Aorta (tissue), 5 donors: Measurements from ENCODE around the gene MT1M. TPM values are rescaled to one million over a fixed set of nuclear protein-coding genes. Genes with fewer than 3 reads are reported as not detected.
A peak's percentile ranks its signal among the peaks of the same experiment; 100 is the strongest.

ENCODE experiments used
- ATAC-seq: fragments of 200-7000 bp; cut with Tn5 transposase; one replicate; pipeline ENCODE4 v1.9.1; 2022; ENCODE audit warnings: moderate library complexity; ENCODE audit not compliant: low FRiP score
- DNase-seq, 2 donors: peaks; one replicate each; pipeline ENCODE4 v3.0.0-alpha.2; 2020
- H3K27ac ChIP-seq, 2 donors: one replicate each; pipeline ENCODE4 v1.5.1; 2013; ENCODE audit warnings: low read length in 2 of 2, mild to moderate bottlenecking in 2 of 2, moderate library complexity in 2 of 2, control low read depth in 1 of 2, inconsistent platforms in 1 of 2, low read depth in 1 of 2
- H3K27me3 ChIP-seq, 2 donors: one replicate each; pipeline ENCODE4 v1.6.1; 2013; ENCODE audit warnings: control low read depth in 1 of 2, low read length in 1 of 2, mild to moderate bottlenecking in 1 of 2, moderate library complexity in 1 of 2; ENCODE audit not compliant: insufficient read depth in 2 of 2, control insufficient read depth in 1 of 2
- H3K36me3 ChIP-seq, 2 donors: one replicate each; pipeline ENCODE4 v1.6.1; 2013; ENCODE audit warnings: control low read depth in 1 of 2, low read length in 1 of 2, mild to moderate bottlenecking in 1 of 2; ENCODE audit not compliant: insufficient read depth in 2 of 2, control insufficient read depth in 1 of 2
- H3K4me1 ChIP-seq, 2 donors: one replicate each; pipeline ENCODE4 v1.6.1; 2013; ENCODE audit warnings: low read length in 2 of 2, control low read depth in 1 of 2, mild to moderate bottlenecking in 1 of 2, moderate library complexity in 1 of 2; ENCODE audit not compliant: insufficient read depth in 2 of 2, control insufficient read depth in 1 of 2
- H3K4me3 ChIP-seq, 2 donors: one replicate each; pipeline ENCODE4 v1.5.1; 2013; ENCODE audit warnings: low read length in 2 of 2, control low read depth in 1 of 2, mild to moderate bottlenecking in 1 of 2
- H3K9me3 ChIP-seq: one replicate; pipeline ENCODE4 v1.6.1; 2013; ENCODE audit warnings: mild to moderate bottlenecking, low read length; ENCODE audit not compliant: control insufficient read depth
- whole genome bisulfite sequencing, 2 donors: extraction: QIAGEN DNeasy Blood & Tissue Kit; methylation state at CpG; one replicate each; pipeline ENCODE4 v1.1.7; 2013; 5-methylcytosine and 5-hydroxymethylcytosine counted together
- intact Hi-C, 2 donors: fragments of 100-400 bp; cut with DNase I; formaldehyde crosslinking; loops; one replicate each; pipeline versions ENCODE4 v1.14.2 to v1.15.0; 2022
- polyA plus RNA-seq, 2 donors: library from polyadenylated mRNA; stranded (reverse); fragments of 200-250 nt; gene quantifications; one replicate each; pipeline ENCODE4 v1.2.3, GENCODE V29; 2013
- total RNA-seq, 2 donors: library from RNA; stranded (reverse); fragmentation: NEBNext Ultra II Directional; extraction: Animal tissue kit (Norgen Biotek cat#: 25700); gene quantifications; one replicate each; pipeline ENCODE4 v1.2.1, GENCODE V29; 2021
- donor health status: healthy with polysubstance abuse.
- donor health status: Bipolar disorder and iron deficiency.
- donor health status: DM: no; HTN: no; CAD: no.
- donor health status: DM: no; HTN: no; CAD: no.
- donor health status: DM: yes; HTN: yes; CAD: no.

MT1M gene
- total and polyA plus RNA-seq, 4 donors = 11.8 to 129 (median 56.1) TPM

DNA sequence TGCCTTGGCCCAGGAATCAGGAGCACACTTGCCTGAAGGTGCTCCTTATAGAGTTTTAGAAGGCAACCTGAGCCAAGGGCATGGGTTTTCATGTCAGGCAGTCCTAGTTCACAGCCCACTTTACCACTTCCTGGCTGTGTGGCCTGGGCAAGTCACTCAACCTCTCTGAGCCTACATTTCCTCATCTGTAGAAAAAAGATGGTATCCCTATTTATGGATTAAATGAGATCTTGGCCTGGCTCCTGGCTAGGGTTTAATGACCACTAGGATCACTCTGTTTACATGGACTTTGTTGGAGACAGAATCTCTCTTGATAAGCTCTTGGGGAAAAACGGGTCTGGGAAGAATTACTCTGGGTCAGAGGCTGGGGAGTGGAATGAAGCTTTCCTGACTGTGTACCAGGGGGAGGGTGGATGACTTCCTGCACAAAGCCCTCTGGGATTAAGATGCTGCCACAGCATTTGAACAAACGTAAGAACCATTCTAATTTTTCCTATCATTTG, 21.8 kb upstream of the MT1M start:
- intact Hi-C loops = no loop called here
- DNase-seq (no peak), ATAC-seq (no peak)
- H3K9me3 ChIP-seq = no peaks in the 10 kb centered on the region
- H3K4me3 ChIP-seq = no peak overlapping the region
- 15 to 29% methylated on average over 2 of the region's 2 CpGs for WGBS, 2 donors
- H3K4me1 ChIP-seq = peaks cover 0 to 5% of the 10 kb centered on the region in 2 donors
- H3K27me3 ChIP-seq = no peaks in the 10 kb centered on the region
- H3K36me3 ChIP-seq = no peaks in the 10 kb centered on the region
- H3K27ac ChIP-seq = peak overlapping the region; percentile 1 to 97

DNA sequence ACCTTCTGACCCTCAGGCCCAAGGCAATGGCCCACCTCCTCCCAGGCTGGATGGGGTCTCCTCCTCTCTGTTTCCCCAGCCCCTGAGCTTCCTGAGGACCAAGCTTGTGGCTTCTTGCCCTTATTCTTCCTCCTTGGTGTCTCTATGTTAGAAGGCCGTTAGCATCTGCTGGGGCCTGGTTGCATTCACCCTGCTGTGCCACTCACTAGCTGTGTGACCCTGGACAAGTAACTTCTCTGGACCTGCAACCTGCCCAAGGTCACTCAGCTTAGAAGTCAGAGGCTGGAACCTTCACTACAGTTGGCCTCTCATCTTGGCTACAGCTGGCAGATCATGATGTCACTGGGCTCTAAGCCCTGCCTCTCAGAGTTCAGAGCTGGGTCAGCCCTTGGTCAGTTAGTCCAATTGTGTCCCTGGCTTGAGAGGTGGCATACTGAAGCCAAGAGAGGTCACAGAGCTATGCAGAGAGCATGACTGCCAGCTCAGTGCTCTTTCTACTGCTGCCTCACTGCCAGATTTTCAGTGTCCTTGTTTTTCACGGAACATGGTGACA, 21.1 kb upstream of the MT1M start:
- Histone ChIP-seq H3K36me3 (no peaks in the 10 kb centered on the region), H3K4me3 (no peak overlapping the region), H3K27ac (peak overlapping the region in 1 of 2 donors; percentile 97), H3K9me3 (no peaks in the 10 kb centered on the region), H3K27me3 (no peaks in the 10 kb centered on the region), H3K4me1 (peaks cover 0 to 5% of the 10 kb centered on the region in 2 donors)
- DNase-seq (peak; percentile 82), ATAC-seq (peak; percentile 61)
- intact Hi-C loops = no loop called here
- WGBS, 2 donors = 27 to 53% methylated on average over 2 of the region's 2 CpGs

DNA sequence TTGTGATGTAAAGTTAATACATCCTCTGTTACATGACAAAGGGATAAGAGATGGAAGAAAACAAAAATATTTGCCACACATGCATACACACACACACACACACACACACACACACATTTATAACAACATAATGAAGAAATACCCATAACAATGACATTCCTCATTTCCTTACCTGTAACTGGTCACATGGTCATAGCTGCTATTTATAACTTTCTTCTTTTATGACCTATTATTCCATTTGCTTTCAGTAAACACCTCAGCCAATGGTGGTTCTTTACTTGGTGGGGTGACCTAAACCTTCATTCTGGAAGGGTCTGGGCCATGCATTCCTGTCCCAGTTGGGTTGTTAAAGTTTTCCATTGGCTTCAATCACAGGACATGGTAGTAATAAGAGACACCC, 18.8 kb upstream of the MT1M start:
- intact Hi-C loops = no loop called here
- Histone ChIP-seq H3K4me1 (peaks cover 0 to 5% of the 10 kb centered on the region in 2 donors), H3K36me3 (no peaks in the 10 kb centered on the region), H3K9me3 (no peaks in the 10 kb centered on the region), H3K4me3 (no peak overlapping the region), H3K27me3 (no peaks in the 10 kb centered on the region), H3K27ac (no peak overlapping the region)
- DNase-seq = no peak
- no peak for ATAC-seq

DNA sequence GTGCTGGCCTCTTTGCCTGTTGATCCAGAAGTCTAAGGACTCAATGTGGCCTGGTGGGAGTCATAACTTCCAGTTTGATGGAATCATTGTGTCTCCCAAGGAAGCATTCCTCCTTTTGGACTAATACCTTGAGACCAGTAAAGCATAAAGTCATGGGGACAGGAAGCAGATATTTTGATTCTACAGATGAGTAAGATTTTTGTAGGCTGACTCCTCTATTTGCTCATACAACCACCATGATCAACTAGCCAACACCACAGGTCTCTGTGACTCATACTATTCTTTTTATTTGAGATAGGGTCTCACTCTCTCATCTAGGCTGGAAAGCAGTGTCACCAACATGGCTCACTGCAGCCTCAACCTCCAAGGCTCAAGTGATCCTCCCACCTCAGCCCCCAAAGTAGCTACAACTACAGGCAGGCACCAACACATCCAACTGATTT, 17.9 kb upstream of the MT1M start:
- ATAC-seq = no peak
- H3K27me3 ChIP-seq = no peaks in the 10 kb centered on the region
- no peaks in the 10 kb centered on the region for H3K9me3 ChIP-seq
- intact Hi-C loops = no loop called here
- no peaks in the 10 kb centered on the region for H3K36me3 ChIP-seq
- H3K4me3 ChIP-seq = no peak overlapping the region
- peaks cover 0 to 5% of the 10 kb centered on the region in 2 donors for H3K4me1 ChIP-seq
- H3K27ac ChIP-seq = no peak overlapping the region
- no peak for DNase-seq

DNA sequence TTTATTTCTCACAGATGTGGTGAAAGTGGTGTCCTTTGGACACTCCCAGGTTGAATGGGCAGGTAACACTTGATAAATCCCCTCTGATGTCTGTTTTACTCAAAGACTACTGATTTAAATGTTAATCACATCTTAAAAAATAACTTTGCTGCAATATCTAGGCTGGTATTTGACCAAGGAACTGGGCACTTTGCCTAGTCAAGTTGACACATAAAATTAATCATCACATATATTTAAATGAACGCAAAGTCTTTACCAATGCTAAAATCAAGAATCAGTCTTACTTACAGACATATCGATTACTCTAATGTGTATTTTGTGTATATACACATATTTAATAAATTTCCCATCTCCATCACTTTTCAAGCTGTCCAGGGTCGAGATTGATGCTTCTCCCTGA, 17.1 kb upstream of the MT1M start:
- no peaks in the 10 kb centered on the region for H3K9me3 ChIP-seq
- no peak overlapping the region for H3K27ac ChIP-seq
- 81 to 89% methylated on average over 3 of the region's 3 CpGs for WGBS, 2 donors
- DNase-seq = no peak
- H3K36me3 ChIP-seq = no peaks in the 10 kb centered on the region
- no peaks in the 10 kb centered on the region for H3K27me3 ChIP-seq
- intact Hi-C loops = no loop called here
- no peak overlapping the region for H3K4me3 ChIP-seq
- H3K4me1 ChIP-seq = peaks cover 0 to 5% of the 10 kb centered on the region in 2 donors
- no peak for ATAC-seq

DNA sequence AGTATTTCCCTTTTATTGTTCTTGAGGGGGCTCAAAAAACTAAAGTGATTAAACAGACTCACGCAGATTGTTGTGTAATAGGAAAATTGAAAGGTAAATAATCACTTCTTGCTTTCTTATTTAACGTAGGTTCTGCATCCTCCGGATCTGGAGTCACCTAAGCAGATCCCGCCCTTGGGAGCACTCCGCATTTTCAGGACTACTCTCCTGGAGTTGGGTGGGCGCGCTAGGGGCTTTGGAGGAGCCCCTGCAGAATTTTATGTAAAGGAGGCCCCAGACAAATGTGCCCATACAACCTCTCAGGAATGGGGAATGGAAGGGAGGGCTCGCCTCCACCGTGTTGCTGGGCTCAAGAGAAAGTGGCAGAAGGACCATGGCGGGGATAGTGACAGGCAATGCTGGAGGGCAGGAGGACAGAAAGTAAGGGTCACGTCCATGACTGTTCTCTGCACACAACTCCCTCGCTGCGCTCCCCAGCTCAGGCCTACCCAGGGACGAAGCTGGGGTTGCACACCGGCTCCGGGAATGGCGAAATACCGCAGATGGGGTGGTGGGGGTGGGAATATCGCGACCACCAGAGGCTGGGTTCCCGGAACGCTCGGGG, 15.7 kb upstream of the MT1M start:
- H3K27me3 ChIP-seq = no peaks in the 10 kb centered on the region
- no peak overlapping the region for H3K4me3 ChIP-seq
- WGBS, 2 donors = 56 to 57% methylated on average over 23 of the region's 23 CpGs
- no peaks in the 10 kb centered on the region for H3K36me3 ChIP-seq
- intact Hi-C loops = no loop called here
- ATAC-seq (peak; percentile 45), DNase-seq (no peak)
- H3K27ac ChIP-seq = no peak overlapping the region
- no peaks in the 10 kb centered on the region for H3K9me3 ChIP-seq
- H3K4me1 ChIP-seq = no peaks in the 10 kb centered on the region

DNA sequence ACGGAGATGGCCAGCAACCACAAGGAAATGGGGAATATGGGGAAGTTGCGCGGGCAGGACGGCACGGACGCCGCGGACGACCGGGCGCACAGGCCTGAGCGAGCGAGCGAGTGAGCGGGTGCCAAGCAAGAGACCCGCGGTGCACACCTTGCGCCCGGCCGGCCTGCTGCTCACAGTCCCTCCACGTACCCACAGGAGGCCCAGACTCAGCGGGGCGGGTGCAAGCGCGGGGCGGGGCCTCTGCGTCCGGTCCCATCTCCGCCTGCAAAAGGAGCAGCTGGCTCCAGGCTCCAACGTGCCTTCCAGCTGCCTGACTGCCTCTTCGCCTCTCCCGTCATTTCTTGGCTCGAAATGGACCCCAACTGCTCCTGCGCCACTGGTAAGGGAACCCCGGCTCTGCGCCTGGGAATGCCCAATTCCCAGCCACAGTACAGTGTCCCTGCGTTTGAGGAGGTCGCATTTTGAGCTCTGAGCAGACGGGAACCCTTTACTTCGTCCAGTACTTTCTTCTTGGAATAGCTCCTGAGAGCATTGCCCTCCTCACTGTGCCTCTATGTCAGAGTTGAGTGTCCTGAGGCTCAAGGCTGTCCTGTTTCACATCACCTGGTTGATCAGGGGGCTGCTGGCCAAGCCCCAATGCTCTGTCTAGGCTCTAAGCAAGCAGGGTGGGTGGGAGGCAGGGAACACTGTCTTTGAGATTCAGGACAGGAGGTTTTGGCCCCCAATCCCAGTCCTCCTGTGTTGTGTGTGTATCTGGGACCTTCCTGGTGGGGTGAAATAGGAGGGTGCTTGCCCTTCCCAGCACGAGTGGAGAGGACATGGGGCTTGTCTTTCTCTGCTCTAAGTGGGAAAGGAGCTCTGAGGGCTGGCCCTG, 15.0 kb upstream of the MT1M start:
- Histone ChIP-seq H3K9me3 (no peaks in the 10 kb centered on the region), H3K27me3 (no peaks in the 10 kb centered on the region), H3K27ac (peak overlapping the region in 1 of 2 donors; percentile 23), H3K4me1 (no peaks in the 10 kb centered on the region), H3K36me3 (no peaks in the 10 kb centered on the region), H3K4me3 (peak overlapping the region in 1 of 2 donors; percentile 16)
- ATAC-seq = peak; percentile 92
- peak; percentile 91 to 93 for DNase-seq
- intact Hi-C loops = no loop called here
- WGBS, 2 donors = 2 to 3% methylated on average over 33 to 41 of the region's 41 CpGs

DNA sequence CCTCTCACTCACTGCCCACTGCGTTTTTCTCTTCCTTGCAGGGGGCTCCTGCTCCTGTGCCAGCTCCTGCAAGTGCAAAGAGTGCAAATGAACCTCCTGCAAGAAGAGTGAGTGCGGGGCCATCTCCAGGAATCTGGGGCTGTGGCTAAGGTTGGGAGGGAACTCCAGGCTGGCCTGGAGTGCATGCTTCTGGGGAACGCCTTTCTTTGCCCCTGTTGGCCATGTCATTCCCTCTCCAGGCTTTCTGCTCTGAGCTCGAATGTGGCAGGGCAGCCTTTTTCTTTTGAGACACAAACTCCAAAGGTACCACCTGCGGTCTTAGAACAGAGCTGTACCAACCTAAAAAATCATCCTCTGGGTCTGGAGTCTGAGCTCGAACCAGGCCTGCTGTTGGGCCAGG, 14.3 kb upstream of the MT1M start:
- no peak for ATAC-seq

More for the DNA sequence above, 14.3 kb upstream of the MT1M start:
- H3K27ac ChIP-seq = no peak overlapping the region
- H3K9me3 ChIP-seq = no peaks in the 10 kb centered on the region
- H3K4me3 ChIP-seq = no peak overlapping the region
- H3K27me3 ChIP-seq = no peaks in the 10 kb centered on the region
- intact Hi-C loops = no loop called here
- no peaks in the 10 kb centered on the region for H3K4me1 ChIP-seq
- DNase-seq = no peak
- H3K36me3 ChIP-seq = no peaks in the 10 kb centered on the region
- 87 to 90% methylated on average over 6 of the region's 6 CpGs for WGBS, 2 donors
